ENCODE measurements around the gene PEX14.

PEX14 gene

DNA sequence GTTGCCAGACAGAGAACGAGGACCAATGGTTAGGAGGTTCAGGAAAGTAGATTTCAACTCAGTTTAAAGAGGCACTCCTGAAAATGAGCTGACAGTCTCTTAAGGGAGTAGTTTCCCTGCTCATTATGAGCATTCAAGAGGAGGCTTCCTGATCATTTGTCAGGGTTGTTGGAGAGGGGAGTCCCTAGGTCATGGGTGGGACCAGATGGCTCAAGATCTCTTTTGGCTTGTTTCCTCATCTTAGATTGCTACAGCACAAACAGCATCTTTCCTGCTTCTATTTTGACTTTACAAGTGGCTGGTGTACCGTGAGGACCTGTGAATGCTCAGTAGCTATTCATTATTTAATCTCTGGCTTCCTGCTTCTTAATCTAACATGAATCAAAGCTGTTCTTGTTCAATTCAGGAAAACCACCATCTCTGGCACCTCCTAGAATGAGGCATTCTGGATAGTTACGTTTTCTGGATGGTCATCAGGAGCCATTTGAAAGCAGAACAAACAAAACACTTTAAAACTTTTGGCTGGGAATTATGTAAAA is 47.6 kb downstream of the PEX14 start:
- no peak for TF ChIP-seq CTCF (IDR thresholded peaks at IDR 0.05; ENCODE audit: control insufficient read depth, insufficient read depth, low read depth, low read length, missing control alignments)
- H3K4me3 ChIP-seq (ENCODE audit: control insufficient read depth, low read depth, low read length): no peak overlapping the region
- DNase-seq (ENCODE audit: low read depth): no peak

DNA sequence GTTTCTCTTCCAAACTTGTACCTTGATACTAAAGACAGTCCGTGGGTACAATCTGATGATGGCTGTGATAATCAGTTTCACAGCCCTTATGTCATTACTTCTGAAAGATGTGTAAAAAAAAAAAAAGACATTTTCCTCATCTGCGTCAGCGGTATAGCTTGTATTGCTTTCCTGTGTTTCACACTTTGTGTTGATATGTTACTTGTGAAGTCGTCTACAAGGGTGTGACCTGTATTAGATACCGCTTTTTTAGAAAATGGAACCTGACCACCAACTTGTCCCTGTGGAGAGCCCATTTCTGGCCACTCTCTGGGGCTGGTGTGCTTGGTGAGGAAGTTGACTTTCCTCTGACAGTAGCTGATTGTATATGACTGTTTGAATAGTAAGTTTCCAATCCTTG is 50.5 kb downstream of the PEX14 start:
- DNase-seq (ENCODE audit: low read depth): no peak
- TF ChIP-seq CTCF (IDR thresholded peaks at IDR 0.05; ENCODE audit: control insufficient read depth, insufficient read depth, low read depth, low read length, missing control alignments): no peak
- H3K4me3 ChIP-seq (ENCODE audit: control insufficient read depth, low read depth, low read length): no peak overlapping the region

- no peak for DNase-seq (ENCODE audit: low read depth)
- H3K4me3 ChIP-seq (ENCODE audit: control insufficient read depth, low read depth, low read length): no peak overlapping the region
- TF ChIP-seq CTCF (IDR thresholded peaks at IDR 0.05; ENCODE audit: control insufficient read depth, insufficient read depth, low read depth, low read length, missing control alignments): no peak
Measured at GRCh38 chr1:10528066-10529014, 53.6 kb downstream of the PEX14 start.

- no peak for TF ChIP-seq CTCF (IDR thresholded peaks at IDR 0.05; ENCODE audit: control insufficient read depth, insufficient read depth, low read depth, low read length, missing control alignments)
- H3K4me3 ChIP-seq (ENCODE audit: control insufficient read depth, low read depth, low read length): no peak overlapping the region
- no peak for DNase-seq (ENCODE audit: low read depth)
Measured at GRCh38 chr1:10529091-10529490, 54.3 kb downstream of the PEX14 start.

- no peak overlapping the region for H3K4me3 ChIP-seq (ENCODE audit: control insufficient read depth, low read depth, low read length)
- no peak for DNase-seq (ENCODE audit: low read depth)
- TF ChIP-seq CTCF (IDR thresholded peaks at IDR 0.05; ENCODE audit: control insufficient read depth, insufficient read depth, low read depth, low read length, missing control alignments): no peak
Measured at GRCh38 chr1:10529765-10530164, 55.0 kb downstream of the PEX14 start.

GRCh38 chr1:10530281-10530740 is 55.6 kb downstream of the PEX14 start:
- H3K4me3 ChIP-seq (ENCODE audit: control insufficient read depth, low read depth, low read length): no peak overlapping the region

More at GRCh38 chr1:10530281-10530740, 55.6 kb downstream of the PEX14 start:
- no peak for DNase-seq (ENCODE audit: low read depth)
- no peak for TF ChIP-seq CTCF (IDR thresholded peaks at IDR 0.05; ENCODE audit: control insufficient read depth, insufficient read depth, low read depth, low read length, missing control alignments)

All from AG09309 (cell line).